WTC11 (cell line): Measurements from ENCODE around the gene BCLAF1. TPM values are rescaled to one million over a fixed set of nuclear protein-coding genes. Genes with fewer than 3 reads are reported as not detected.

ENCODE experiments used
- ATAC-seq: fragments of 200-7000 bp; cut with Tn5 transposase; 2 replicates; pipeline ENCODE4 v1.10.0; 2021; ENCODE audit warnings: mild to moderate bottlenecking, moderate library complexity
- CTCF ChIA-PET: fragments of 300-600 bp; sonication (Branson Sonifier 250); formaldehyde crosslinking; loops from one replicate; lab custom pipeline; 2021; ENCODE audit warnings: antibody characterized with exemption; lab: Charles Lee
- POLR2A ChIA-PET: fragments of 350-600 bp; sonication (Branson Sonifier 250); formaldehyde crosslinking; loops from one replicate; lab custom pipeline; 2021; ENCODE audit warnings: antibody characterized with exemption; lab: Charles Lee
- DNase-seq: peaks from one replicate; pipeline ENCODE4 v3.0.0; 2021; ENCODE audit warnings: low spot score
- H3K27ac Mint-ChIP-seq: 2 replicates; pipeline ENCODE4 v1.8.0; 2021; ENCODE audit warnings: mixed read lengths
- H3K27me3 Mint-ChIP-seq: 2 replicates; pipeline ENCODE4 v1.8.0; 2021; ENCODE audit warnings: low read depth, mild to moderate bottlenecking, moderate library complexity, mixed read lengths
- H3K36me3 Mint-ChIP-seq: 2 replicates; pipeline ENCODE4 v1.8.0; 2021; ENCODE audit warnings: mixed read lengths
- H3K4me1 Mint-ChIP-seq: 2 replicates; pipeline ENCODE4 v1.8.0; 2022; ENCODE audit warnings: mixed read lengths
- H3K4me3 Mint-ChIP-seq: 2 replicates; pipeline ENCODE4 v1.8.0; 2021; ENCODE audit warnings: mild to moderate bottlenecking, moderate library complexity, mixed read lengths
- H3K9me3 Mint-ChIP-seq: 2 replicates; pipeline ENCODE4 v1.8.0; 2021; ENCODE audit warnings: mixed read lengths
- ATF1 ChIP-seq: sonication (generic); formaldehyde crosslinking; IDR thresholded peaks from 2 replicates; pipeline ENCODE4 v1.8.1; 2023; ENCODE audit warnings: mild to moderate bottlenecking, moderate library complexity, missing genetic modification reagents
- ATF2 ChIP-seq: sonication (generic); formaldehyde crosslinking; IDR thresholded peaks from 2 replicates; pipeline ENCODE4 v1.8.1; 2022; ENCODE audit warnings: low read depth, missing genetic modification reagents, borderline replicate concordance
- ATF6 ChIP-seq: sonication (generic); formaldehyde crosslinking; IDR thresholded peaks from 2 replicates; pipeline ENCODE4 v1.8.1; 2023; ENCODE audit warnings: mild to moderate bottlenecking, missing genetic modification reagents
- E2F5 ChIP-seq: sonication (generic); formaldehyde crosslinking; IDR thresholded peaks from 2 replicates; pipeline ENCODE4 v1.8.1; 2022; ENCODE audit warnings: mild to moderate bottlenecking, moderate library complexity, missing genetic modification reagents
- ERG ChIP-seq: fragments of 250-450 bp; sonication (Bioruptor Pico); IDR thresholded peaks from 2 replicates; pipeline ENCODE4 v1.8.0; 2021; ENCODE audit warnings: mild to moderate bottlenecking
- GRHL2 ChIP-seq: fragments of 250-450 bp; sonication (Bioruptor Pico); IDR thresholded peaks from 2 replicates; pipeline ENCODE4 v1.8.0; 2022; ENCODE audit warnings: mild to moderate bottlenecking, moderate library complexity; ENCODE audit not compliant: insufficient replicate concordance, severe bottlenecking
- HMGXB4 ChIP-seq: sonication (generic); formaldehyde crosslinking; IDR thresholded peaks from 2 replicates; pipeline ENCODE4 v1.8.1; 2023; ENCODE audit warnings: mild to moderate bottlenecking, moderate library complexity, missing genetic modification reagents
- IRF1 ChIP-seq: sonication (generic); formaldehyde crosslinking; IDR thresholded peaks from 2 replicates; pipeline ENCODE4 v1.8.0; 2023; ENCODE audit warnings: missing genetic modification reagents
- JAZF1 ChIP-seq: fragments of 250-450 bp; sonication (Bioruptor Pico); IDR thresholded peaks from 2 replicates; pipeline ENCODE4 v1.9.0; 2021; ENCODE audit warnings: moderate library complexity, mild to moderate bottlenecking, inconsistent platforms
- MLX ChIP-seq: sonication (generic); formaldehyde crosslinking; IDR thresholded peaks from 2 replicates; pipeline ENCODE4 v1.8.1; 2023; ENCODE audit warnings: mild to moderate bottlenecking, missing genetic modification reagents, moderate library complexity
- MYBL2 ChIP-seq: sonication (generic); formaldehyde crosslinking; IDR thresholded peaks from 2 replicates; pipeline ENCODE4 v1.8.1; 2023; ENCODE audit warnings: mild to moderate bottlenecking, moderate library complexity, missing genetic modification reagents
- PREB ChIP-seq: sonication (generic); formaldehyde crosslinking; IDR thresholded peaks from 2 replicates; pipeline ENCODE4 v1.8.1; 2022; ENCODE audit warnings: mild to moderate bottlenecking, missing genetic modification reagents, moderate library complexity, borderline replicate concordance
- PRRX2 ChIP-seq: fragments of 250-450 bp; sonication (Bioruptor Pico); IDR thresholded peaks from 2 replicates; pipeline ENCODE4 v1.8.0; 2021; ENCODE audit warnings: mild to moderate bottlenecking
- RELA ChIP-seq: sonication (generic); formaldehyde crosslinking; IDR thresholded peaks from 2 replicates; pipeline ENCODE4 v1.8.1; 2022; ENCODE audit warnings: missing genetic modification reagents, mild to moderate bottlenecking, borderline replicate concordance
- TEAD4 ChIP-seq: sonication (generic); formaldehyde crosslinking; IDR thresholded peaks from 2 replicates; pipeline ENCODE4 v1.8.0; 2022; ENCODE audit warnings: mild to moderate bottlenecking, missing genetic modification reagents
- USF2 ChIP-seq: sonication (generic); formaldehyde crosslinking; IDR thresholded peaks from 2 replicates; pipeline ENCODE4 v1.8.1; 2023; ENCODE audit warnings: mild to moderate bottlenecking, missing genetic modification reagents, moderate library complexity
- ZBTB21 ChIP-seq: sonication (generic); formaldehyde crosslinking; IDR thresholded peaks from 2 replicates; pipeline ENCODE4 v1.8.1; 2023; ENCODE audit warnings: mild to moderate bottlenecking, missing genetic modification reagents, borderline replicate concordance
- ZNF121 ChIP-seq: sonication (generic); formaldehyde crosslinking; IDR thresholded peaks from 2 replicates; pipeline ENCODE4 v1.8.0; 2023; ENCODE audit warnings: missing genetic modification reagents
- ZNF138 ChIP-seq: sonication (generic); formaldehyde crosslinking; conservative IDR thresholded peaks from 2 replicates; pipeline ENCODE4 v1.8.1; 2022; ENCODE audit warnings: mild to moderate bottlenecking, moderate library complexity, missing genetic modification reagents
- total RNA-seq: library from RNA; stranded (reverse); gene quantifications from 3 replicates; pipeline ENCODE4 v1.2.3, GENCODE V29; 2021

BCLAF1 gene
- total RNA-seq, 1 experiment from 2014 or later: 184 TPM

GRCh38 chr6:136213012-136213539 is 76.6 kb downstream of the BCLAF1 start:
- TF ChIP-seq ZNF138 (CRISPR knock-in tag) (no peak), ZNF121 (CRISPR knock-in tag) (no peak), ATF6 (no peak), RELA (CRISPR knock-in tag) (no peak), ZBTB21 (CRISPR knock-in tag) (no peak), USF2 (CRISPR knock-in tag) (no peak), IRF1 (CRISPR knock-in tag) (no peak), GRHL2 (CRISPR knock-in tag) (no peak), TEAD4 (CRISPR knock-in tag) (no peak)
- H3K36me3 Mint-ChIP-seq: no peaks in the 10 kb centered on the region
- ATAC-seq (no peak), DNase-seq (no peak)
- POLR2A ChIA-PET: no interaction called here
- no peak overlapping the region for H3K27ac Mint-ChIP-seq
- no peaks in the 10 kb centered on the region for H3K4me1 Mint-ChIP-seq
- no peaks in the 10 kb centered on the region for H3K9me3 Mint-ChIP-seq
- H3K4me3 Mint-ChIP-seq: no peak overlapping the region
- CTCF ChIA-PET: interaction anchor here (0.9 to 1.8 kb wide), 2 partner anchors 303 to 470 kb away, joined by 3 to 7 read pairs; no protein-coding TSS in a partner anchor
- no peaks in the 10 kb centered on the region for H3K27me3 Mint-ChIP-seq

GRCh38 chr6:136212608-136213007 is 77.0 kb downstream of the BCLAF1 start:
- no peak for TF ChIP-seq ATF2
- no peak for TF ChIP-seq PREB (CRISPR knock-in tag)
- TF ChIP-seq PRRX2: no peak
- TF ChIP-seq ZNF121 (CRISPR knock-in tag): no peak
- TF ChIP-seq MYBL2: no peak
- no peak for TF ChIP-seq JAZF1 (CRISPR knock-in tag)
- no peak for TF ChIP-seq MLX (CRISPR knock-in tag)
- no peak for TF ChIP-seq ERG (CRISPR knock-in tag)
- no peak for TF ChIP-seq E2F5 (CRISPR knock-in tag)
- no peak for TF ChIP-seq HMGXB4 (CRISPR knock-in tag)
- no peak for TF ChIP-seq ATF1 (CRISPR knock-in tag)
- no peaks in the 10 kb centered on the region for H3K4me1 Mint-ChIP-seq
- CTCF ChIA-PET: interaction anchor here (0.9 to 1.8 kb wide), 3 partner anchors 10 to 469 kb away, joined by 3 to 7 read pairs (median 3); no protein-coding TSS in a partner anchor
- H3K4me3 Mint-ChIP-seq: no peak overlapping the region
- POLR2A ChIA-PET: no interaction called here
- no peaks in the 10 kb centered on the region for H3K36me3 Mint-ChIP-seq
- no peak for DNase-seq
- no peaks in the 10 kb centered on the region for H3K27me3 Mint-ChIP-seq
- H3K27ac Mint-ChIP-seq: no peak overlapping the region
- H3K9me3 Mint-ChIP-seq: no peaks in the 10 kb centered on the region; the same call in 1 of the 2 replicates
- ATAC-seq: no peak
